B cell (primary cell): ENCODE results near the gene CFAP77.

ENCODE experiments used
- CTCF ChIP-seq: fragments of 200-600 bp; IDR thresholded peaks from one replicate; pipeline ENCODE4 v1.8.0; 2022; ENCODE audit warnings: antibody characterized with exemption, mild to moderate bottlenecking
- EZH2 ChIP-seq: IDR thresholded peaks from 2 replicates; pipeline ENCODE4 v1.6.1; 2012; ENCODE audit warnings: borderline replicate concordance, low read depth, mild to moderate bottlenecking, moderate library complexity, low read length; ENCODE audit not compliant: insufficient read depth, poor library complexity, severe bottlenecking

- no peak for TF ChIP-seq CTCF
- TF ChIP-seq EZH2 = no peak
Observed at GRCh38 chr9:132560616-132561202, 150.7 kb downstream of the CFAP77 start.
